NCI-H345 treated with DMSO at 0.1 percent for 48 hours (cell line): ENCODE measurements around the gene SYT17.
"Not testable (repeated sequence)": the region's sequence is repeated elsewhere in the genome, so short reads cannot be mapped to it uniquely, and the experiment has no call there.

Experiments
- DNase-seq: peaks from one replicate; lab custom pipeline; 2025; ENCODE audit not compliant: unreplicated experiment; lab: John Stamatoyannopoulos, UW

Gene SYT17

GRCh38 chr16:19172098-19172780, 4.2 kb downstream of the SYT17 start:
- no peak for DNase-seq

GRCh38 chr16:19173059-19173458, 5.0 kb downstream of the SYT17 start:
- no peak for DNase-seq

GRCh38 chr16:19173649-19174383, 5.8 kb downstream of the SYT17 start:
- no peak for DNase-seq

- no peak for DNase-seq
Observed at GRCh38 chr16:19174478-19174877, 6.4 kb downstream of the SYT17 start.

GRCh38 chr16:19175492-19176262, 7.6 kb downstream of the SYT17 start:
- DNase-seq = no peak

- DNase-seq = peak; percentile 80
Observed at GRCh38 chr16:19177111-19177739, 9.2 kb downstream of the SYT17 start.

GRCh38 chr16:19179546-19180490, 11.8 kb downstream of the SYT17 start:
- peak; percentile 3 for DNase-seq

- no peak for DNase-seq
Observed at GRCh38 chr16:19180741-19181140, 12.7 kb downstream of the SYT17 start.

GRCh38 chr16:19182481-19182880, 14.4 kb downstream of the SYT17 start:
- no peak for DNase-seq

GRCh38 chr16:19183187-19183586, 15.1 kb downstream of the SYT17 start:
- DNase-seq = no peak

GRCh38 chr16:19184823-19185509, 16.9 kb downstream of the SYT17 start:
- DNase-seq = no peak

- DNase-seq = no peak
Observed at GRCh38 chr16:19185510-19185851, 17.4 kb downstream of the SYT17 start.

GRCh38 chr16:19186408-19186807, 18.4 kb downstream of the SYT17 start:
- no peak for DNase-seq

- DNase-seq = not testable (repeated sequence)
Observed at GRCh38 chr16:19187961-19188360, 19.9 kb downstream of the SYT17 start.

- no peak for DNase-seq
Observed at GRCh38 chr16:19188406-19188805, 20.4 kb downstream of the SYT17 start.

- no peak for DNase-seq
Observed at GRCh38 chr16:19192865-19193264, 24.8 kb downstream of the SYT17 start.

GRCh38 chr16:19196871-19197270, 28.8 kb downstream of the SYT17 start:
- no peak for DNase-seq

- no peak for DNase-seq
Observed at GRCh38 chr16:19203374-19203966, 35.4 kb downstream of the SYT17 start.

- DNase-seq = peak; percentile 22
Observed at GRCh38 chr16:19210280-19210924, 42.4 kb downstream of the SYT17 start.
